NCI-H1694 (cell line): ENCODE measurements around the gene CTNNA3.

Experiments used
- DNase-seq: peaks from one replicate; lab custom pipeline; 2025; lab: John Stamatoyannopoulos, UW

The CTNNA3 gene

DNA sequence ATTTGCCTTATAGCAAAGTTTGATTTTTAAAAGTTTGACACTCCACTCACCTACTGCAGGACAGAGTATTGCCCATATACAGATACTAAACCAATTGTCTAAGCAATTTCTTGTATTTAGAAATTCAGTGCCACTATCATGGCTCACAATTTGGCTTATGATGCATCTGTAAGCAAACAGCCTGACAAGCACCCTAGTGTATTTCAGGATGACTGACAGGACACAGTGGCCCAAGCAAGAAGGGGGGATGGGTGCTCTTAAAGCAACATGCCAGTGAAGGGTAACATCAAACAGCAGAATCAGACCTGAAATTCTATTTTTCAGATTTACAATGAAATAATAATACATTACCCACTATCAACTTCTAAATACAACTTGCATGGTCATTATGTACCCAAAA, 30.5 kb downstream of the CTNNA3 start:
- DNase-seq: no peak

DNA sequence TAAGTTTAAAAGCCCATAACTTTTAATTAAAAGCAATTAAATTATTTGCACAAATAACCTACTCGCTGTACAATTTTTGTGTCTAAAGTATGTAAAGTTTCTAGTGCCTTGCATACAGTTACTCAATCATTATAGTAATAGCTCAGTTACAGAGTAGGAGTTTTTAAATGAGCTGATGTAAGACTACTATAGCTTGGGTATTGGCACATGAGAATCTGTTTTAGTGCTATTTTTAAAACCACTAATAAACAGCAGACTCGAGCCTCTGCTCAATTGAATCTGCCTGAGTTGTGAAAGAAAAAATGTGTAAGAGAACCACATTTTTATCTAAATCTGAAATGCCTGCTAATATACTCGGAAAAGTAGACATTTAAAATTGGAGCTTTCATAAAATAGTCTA, 31.1 kb downstream of the CTNNA3 start:
- DNase-seq: no peak

DNA sequence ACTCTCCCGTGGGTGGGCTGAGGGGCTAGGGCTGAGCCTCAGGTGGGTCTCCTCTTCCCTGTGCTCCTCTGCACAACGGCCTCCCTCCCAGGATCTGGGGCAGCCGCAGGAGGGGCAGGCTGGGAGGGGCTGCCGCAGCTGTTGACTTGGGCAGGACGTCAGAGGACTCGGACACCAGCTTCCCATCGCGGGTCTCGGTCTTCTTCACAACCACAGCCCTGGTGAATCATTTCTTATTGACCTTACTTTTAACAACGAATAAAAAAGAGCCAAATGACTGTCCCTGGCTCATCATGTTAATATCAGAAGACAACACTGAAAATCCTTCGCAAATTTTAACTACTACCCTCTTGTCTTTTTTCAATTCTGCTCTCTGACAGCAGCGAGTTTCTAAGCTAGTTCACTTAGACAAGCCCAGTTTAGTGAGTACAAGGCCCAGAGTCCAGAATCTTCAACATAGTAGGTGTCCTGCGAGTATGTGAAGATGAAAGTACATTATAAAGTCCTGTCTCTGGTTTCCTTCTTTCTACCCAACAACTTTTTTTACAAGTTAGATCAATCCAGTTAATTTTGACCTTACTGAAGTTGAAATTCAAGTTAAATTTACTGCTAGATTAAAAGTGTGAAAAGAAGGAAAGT, 32.4 kb downstream of the CTNNA3 start:
- DNase-seq: no peak

DNA sequence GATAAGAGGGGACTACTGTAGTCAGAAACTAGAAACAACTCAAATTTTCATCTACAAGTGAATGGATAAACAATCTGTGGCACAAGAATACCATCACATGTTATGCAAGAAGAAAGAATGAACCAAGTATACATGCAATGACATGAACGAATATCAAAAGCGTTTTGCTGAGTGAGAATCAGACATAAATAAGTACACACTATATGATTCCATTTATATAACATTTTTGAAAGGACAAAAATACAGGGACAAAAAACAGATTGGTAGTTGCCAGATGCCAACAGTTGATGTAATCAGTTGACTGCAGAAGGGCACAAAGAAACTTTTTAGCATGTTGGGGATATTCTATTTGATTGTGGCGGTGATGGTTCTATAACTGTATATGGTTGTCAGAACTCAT, 33.6 kb downstream of the CTNNA3 start:
- no peak for DNase-seq

DNA sequence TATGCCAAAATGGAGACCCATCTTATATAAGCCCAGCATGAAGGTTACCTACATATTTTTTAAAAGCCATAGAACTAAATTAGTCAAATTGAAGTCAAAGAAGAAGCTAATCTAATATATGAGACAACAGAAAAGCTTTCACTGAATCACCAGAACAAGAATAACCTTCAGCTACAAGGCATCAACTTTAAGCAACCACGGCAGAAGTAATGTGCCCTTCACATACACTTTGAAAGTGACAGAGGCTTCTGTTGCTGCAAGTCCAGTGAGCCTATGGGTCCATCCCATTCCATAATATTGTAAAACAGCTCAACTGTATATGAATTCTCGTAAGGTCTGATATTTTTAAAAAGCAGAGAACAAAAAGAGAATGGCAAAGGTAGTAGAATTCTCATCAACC, 36.5 kb downstream of the CTNNA3 start:
- DNase-seq: no peak

DNA sequence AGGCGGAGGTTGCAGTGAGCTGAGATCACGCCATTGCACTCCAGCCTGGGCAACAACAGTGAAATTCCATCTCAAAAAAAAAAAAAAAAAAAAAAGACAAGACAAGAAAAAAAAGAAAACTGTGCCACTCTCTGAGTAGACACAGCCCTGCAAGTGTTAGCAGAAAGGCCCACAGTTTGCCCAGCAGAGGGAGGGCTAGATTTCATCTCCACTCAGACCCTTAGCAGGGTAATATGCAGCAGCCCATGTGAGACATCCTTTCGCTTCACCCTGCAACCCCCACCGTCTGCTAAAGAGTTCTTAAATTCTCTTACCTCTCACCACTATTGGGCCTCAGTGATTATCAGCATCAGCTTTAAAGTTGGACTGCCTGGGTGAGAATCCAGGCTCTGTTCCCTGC, 38.2 kb downstream of the CTNNA3 start:
- no peak for DNase-seq

DNA sequence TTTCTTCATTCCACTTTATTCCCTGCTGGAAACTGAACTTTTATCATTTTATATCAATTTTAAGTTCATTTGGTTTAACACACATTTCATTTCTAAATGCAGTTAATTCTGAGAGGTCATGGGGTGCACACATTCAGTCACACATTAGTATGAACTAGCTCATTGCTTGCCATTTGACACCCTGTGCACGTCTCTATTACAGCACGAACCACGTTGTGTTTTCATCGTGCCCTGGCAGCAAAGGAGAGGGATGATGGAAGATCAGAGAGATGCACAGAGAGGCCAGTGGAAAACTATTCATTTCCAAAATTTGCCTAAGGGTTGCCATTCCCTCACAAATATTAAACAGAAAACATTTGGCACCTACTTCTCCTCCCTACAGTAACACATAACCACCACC, 45.4 kb downstream of the CTNNA3 start:
- DNase-seq: no peak

DNA sequence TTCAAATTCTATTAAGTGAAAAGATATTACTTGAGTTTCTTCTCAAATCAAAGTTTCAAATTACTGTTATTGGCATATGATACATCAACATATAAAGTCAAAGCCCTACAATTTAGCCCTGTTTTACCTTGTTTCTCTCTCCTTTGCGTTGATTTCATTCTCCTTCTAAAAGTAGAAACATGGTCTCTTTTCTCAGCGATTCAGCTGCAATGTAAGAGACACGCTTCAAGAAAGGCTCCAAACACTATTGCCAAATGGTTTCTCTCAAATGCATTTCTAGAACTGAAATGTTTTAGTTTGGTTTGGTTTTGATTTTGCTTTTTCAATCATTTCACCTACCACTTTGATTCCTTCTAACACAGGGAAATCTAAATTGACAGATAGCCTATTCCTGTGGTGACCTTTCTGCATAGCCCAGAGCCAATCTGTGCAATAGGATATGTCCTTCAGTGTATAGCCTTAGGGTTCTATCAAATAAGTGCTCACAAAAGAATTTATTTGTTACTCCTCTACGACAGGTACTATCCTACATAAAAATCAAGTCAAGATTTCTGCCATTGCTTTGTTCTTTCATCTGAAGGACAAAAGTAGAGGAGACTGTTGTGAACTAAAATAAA, 47.3 kb downstream of the CTNNA3 start:
- no peak for DNase-seq

DNA sequence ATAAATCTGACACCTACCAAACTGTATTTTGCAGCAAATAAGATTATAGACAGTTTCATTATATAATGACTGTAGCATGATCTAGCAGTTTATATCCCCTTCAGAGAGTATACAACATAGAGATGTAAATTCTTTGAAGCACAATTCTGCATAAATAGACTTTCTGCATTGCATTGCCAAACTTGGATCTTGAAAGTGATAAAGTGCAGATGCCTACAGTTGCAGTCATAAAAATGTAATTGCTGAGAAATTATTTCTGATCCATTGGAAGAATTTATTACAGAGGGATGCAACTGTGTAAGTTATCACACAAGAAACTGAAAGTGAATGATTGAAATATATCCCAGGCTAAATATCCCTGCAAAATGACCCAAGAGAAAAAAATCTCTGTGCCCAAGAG, 65.1 kb downstream of the CTNNA3 start:
- DNase-seq: no peak

DNA sequence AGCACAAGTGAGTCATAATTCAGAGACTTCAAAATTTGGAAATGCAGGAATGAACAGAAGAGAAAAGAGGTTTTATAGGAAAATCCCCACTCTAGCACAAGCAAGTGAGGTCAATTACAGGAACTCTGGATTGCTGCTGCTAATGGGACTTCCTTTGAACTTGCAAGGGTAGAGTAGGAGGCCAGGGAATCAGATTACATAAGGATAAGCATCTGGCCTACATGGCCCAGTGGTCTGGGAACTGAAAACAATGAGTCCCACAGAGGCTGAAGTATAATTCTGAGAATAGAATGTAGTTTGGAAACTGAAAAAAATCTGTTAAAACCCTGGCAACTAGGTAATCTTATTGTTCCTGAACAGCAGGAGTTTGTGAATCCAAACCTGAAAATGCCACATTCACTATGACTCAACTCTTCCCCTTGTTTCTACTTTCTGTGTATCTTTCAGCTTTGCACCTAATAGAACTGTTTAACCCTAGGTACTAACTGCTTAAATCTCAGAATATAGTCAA, 66.5 kb downstream of the CTNNA3 start:
- no peak for DNase-seq

DNA sequence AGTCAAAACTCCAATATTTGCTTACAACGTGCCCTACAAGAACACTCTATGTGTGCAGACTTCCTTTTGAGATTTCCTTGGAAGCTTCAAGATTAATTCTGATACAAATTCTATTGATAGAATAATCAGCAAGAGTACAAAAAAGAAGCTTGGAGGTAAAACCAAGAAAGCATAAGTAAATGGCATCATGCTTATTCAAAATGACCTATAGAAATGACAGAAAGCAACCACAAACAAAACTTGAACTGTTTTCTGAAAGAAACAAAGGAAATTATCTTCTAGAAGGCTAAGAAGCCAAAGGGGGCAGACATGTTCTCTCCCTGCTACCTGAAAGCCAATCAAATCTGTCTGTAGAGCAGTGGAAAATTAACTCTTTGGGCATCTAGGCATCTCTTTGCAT, 73.0 kb downstream of the CTNNA3 start:
- DNase-seq: no peak

DNA sequence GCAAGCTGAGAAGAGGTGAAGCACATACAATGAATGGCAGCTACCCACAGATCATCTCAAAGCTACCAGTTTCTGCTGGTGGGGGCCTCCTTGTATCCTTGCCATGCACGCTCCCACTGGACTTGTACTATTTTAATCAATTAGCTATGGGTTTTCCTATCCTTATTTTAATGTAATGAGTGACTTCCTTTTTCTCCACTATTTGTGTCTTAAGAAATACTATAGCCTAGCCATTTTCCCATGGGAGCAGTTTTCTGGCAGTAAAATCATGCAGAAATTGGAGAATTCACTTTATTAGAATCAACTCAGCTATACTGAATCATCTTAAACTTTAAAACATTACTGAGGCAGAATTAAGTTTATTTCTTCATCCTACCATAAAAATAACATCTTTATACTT, 73.5 kb downstream of the CTNNA3 start:
- no peak for DNase-seq

DNA sequence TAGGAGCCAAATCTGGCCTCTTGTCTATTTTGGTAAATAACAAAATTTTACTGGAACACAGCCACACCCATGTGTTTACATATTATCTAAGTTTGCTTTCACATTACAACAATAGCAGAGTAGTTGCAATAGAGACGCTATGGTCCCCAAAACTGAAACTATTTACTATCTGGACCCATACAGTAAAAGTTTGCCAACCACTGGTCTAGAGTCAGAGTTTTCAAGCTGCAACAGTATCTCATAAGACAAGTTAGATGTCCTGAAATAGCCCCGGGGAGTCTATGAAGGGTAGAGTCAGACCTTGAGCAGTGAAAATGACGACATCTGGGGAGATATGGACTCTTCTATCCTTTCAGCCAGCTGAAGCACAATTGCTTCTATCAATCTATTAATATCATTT, 74.2 kb downstream of the CTNNA3 start:
- DNase-seq: no peak

DNA sequence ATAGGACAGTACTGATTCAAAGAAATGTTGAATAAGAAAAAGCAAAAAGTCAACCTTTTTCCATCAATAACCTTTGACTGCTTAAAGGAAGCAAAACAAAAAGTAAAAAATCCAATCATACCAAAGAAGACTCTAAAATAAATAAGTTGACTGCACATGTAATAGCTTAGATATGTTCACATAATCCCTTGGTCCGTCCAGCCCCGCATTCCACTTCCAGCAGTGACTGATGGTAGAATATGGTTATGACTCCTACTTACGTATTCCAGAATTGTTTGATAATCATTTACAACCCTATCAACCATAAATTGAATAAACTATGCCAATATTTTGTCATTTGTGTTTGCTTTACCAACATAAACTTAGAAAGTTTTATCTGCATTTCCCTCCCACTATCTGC, 77.9 kb downstream of the CTNNA3 start:
- no peak for DNase-seq

DNA sequence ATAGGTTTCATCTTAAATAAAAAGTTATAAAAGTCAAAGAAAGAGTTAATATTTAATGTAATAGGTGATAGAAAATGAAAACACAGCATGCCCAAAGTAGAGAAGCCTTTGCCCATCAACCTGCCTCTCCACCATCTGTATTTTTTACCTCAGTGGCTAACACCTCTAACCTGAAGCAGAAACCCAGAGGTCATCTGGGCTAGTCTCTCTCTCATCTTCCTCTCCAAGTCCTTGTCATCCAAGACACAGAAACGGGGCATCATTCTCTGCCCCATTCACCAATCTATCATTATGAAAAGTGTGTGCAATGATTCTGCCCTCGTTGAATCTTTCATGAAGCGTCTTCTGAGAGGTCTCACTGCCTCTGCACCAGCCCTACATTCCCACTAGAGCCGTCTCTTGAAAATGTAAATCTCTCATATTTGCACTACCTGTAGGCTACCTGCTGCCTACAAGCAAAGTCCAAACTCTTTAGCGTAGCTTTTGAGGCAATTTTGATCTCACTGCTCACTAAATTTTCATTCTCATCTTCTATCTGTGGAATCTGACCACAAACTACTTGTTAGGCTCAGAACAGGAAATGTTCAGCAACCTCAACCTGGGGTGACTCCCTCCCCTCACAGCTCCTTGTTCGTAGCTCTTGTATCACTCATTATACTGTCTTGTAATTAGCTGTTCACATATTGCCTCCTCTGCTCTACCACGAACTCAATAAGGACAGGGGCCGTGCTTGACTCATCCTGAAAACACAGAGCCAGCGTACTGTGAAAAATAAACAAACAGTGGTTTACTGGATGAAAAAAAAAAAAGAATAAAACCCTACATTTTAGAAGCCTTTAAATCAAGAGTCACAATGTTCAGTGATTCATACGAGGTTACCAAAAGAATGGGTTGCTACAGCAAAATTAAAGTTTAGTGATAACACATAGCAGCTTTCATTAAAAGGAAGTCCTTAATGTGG, 83.1 kb downstream of the CTNNA3 start:
- no peak for DNase-seq

DNA sequence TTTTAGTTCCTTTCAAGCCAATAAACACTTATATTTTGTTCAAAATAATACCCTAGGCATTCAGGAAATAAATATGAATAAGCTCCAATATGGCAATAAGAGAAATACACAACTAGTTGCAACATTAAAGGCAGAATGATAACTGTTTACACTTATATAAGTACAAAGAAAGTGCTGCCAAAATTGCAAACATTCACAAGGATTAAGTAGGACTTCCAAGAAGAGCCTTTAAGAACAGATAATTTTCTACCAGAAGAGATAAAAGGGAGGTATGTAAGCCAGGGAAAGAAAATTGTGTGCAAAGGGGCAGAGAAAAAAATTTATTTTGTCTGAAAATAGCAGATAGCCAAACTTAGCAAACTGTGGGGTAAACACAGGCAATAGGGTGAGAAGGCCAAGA, 83.8 kb downstream of the CTNNA3 start:
- DNase-seq: no peak

DNA sequence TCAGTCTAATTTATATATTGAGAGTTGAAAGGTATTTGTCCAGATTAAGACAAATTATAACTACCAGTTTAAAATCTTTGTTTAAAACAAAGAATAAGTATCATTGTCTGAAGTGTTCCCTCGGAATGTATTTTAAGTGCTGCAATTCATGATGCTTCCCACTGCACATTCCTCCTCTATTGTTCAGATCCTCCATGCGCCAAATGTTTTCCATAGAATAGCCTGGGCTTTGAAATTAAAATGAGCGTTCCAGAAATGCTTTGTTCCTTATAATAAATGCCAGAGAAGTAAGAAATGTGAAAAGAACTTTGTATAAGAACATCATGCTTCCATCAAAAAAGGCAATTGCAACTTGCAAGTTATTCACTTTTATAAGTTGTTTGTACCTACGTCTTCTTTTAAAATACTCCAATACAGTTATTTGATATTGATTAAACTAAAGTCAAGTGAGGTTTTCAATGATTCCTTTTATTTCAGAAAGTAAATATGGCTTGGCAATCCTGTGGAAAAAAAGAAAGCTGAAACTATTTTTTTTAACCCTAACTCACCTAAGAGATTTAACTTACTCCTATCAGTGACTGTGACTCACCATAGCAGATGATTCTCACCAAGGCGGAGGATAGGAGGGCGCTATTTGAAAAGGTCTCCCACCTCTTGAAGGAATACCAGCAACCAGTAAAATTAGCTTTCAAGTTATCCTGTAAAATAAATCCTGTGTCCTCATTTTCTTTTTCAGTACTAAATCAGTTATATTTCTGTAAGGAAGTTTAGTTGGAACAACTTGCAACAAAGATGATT, 85.8 kb downstream of the CTNNA3 start:
- DNase-seq: no peak

DNA sequence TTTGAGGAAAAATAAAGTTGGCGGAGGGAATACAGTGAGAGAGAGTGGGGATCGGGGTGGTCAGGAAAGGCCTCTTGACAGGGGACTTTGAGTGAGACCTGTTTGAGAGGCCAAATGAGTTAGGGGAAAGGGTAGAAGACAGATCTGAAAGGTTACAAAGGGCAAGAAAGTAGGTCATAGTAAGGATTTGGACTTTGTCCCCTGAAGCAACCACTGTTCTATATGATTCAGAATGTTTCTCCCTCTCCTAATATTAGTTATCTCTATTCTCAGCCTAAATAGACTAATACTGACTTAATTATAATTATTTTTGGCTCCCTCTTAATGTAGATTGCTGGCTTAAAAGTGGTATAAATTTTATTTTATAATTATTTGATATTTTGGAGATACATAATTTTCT, 88.0 kb downstream of the CTNNA3 start:
- no peak for DNase-seq

DNA sequence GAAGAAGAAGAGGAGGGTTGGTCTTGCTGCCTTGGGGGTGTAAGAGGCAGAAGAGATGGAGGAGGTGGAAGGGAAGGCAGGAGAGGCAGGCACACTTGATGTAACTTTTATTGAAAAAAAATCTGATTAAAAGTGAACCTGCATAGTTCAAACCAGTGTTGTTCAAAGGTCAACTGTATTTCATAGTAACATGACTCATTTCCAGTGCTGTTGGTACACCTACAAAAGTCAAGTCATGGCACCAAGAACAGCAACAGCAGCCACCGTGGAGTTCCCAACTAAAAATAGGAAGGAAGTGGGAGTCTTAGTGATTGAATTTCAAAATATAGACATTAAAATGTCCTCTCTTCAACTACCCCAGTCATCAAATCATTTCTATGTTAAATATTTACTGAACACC, 88.5 kb downstream of the CTNNA3 start:
- DNase-seq: no peak

DNA sequence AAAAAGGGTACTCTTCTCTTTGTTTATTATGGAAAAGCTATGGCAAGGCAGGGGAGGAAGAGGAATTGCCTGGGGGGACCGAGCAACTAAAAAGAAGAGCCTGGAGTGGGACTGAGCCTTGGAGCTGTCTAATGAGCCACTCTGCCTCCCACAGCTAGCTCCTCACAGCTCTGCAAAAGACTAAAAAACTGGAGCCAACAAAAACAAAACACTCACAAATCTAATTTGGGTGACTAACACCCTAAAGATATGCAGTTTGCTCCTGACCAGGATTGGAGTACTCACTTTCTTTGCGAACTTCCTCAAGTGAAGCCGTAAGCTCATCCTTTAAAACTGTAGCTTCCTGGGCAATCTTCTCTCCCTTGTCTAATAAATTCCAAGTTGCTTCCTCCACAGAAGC, 89.4 kb downstream of the CTNNA3 start:
- no peak for DNase-seq

DNA sequence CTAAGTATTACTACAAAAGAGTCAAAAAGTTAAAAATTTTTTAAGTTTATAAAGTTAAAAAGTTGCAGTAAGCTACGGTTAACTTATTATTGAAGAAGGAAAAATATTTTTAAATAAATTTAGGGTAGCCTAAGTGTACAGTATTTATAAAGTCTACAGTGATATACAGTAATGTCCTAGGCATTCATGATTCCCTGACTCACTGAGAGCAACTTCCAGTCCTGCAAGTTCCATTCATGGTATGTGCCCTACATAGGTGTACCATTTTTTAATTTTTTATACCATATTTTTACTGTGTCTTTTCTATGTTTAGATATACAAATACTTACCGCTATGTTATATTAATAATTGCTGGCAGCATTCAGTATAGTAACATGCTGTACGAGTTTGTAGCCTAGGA, 92.3 kb downstream of the CTNNA3 start:
- DNase-seq: no peak

DNA sequence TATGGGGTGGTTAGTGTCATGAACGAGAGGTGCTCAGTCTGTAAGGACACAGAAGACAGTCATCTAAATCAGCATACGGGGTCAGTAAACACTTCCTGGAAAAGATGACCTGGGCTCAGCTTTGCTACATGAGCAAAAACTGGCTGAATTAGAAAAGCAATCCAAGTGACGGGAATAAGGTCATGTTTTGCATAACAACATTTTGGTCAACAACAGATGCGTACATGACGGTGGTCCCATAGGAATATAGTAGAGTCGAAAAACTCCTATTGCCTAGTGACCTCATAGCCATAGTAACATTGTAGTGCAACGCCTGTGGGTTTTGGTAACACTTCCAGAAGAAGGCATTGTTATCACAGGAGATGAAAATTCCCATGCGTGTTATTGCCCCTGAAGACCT, 92.9 kb downstream of the CTNNA3 start:
- no peak for DNase-seq
